Mesodermal cell (in vitro differentiated cells): ENCODE results near the gene RTCB.

Experiments
- H3K27ac ChIP-seq: 2 replicates; pipeline ENCODE4 v1.7.0; 2013; ENCODE audit warnings: mild to moderate bottlenecking, low read depth, low read length, moderate library complexity; ENCODE audit not compliant: severe bottlenecking
- H3K36me3 ChIP-seq: 2 replicates; pipeline ENCODE4 v1.7.1; 2013; ENCODE audit warnings: mild to moderate bottlenecking, low read length, moderate library complexity; ENCODE audit not compliant: control insufficient read depth, insufficient read depth
- H3K4me1 ChIP-seq: one replicate; pipeline ENCODE4 v1.7.1; 2013; ENCODE audit warnings: mild to moderate bottlenecking, low read length; ENCODE audit not compliant: insufficient read depth, control insufficient read depth, poor library complexity, severe bottlenecking
- H3K4me3 ChIP-seq: 2 replicates; pipeline ENCODE4 v1.7.0; 2013; ENCODE audit warnings: low read length, control low read depth, mild to moderate bottlenecking; ENCODE audit not compliant: insufficient read depth, poor library complexity, severe bottlenecking; ENCODE audit errors: extremely low read depth
- H3K9me3 ChIP-seq: 2 replicates; pipeline ENCODE4 v1.7.1; 2013; ENCODE audit warnings: mild to moderate bottlenecking, low read length, moderate library complexity; ENCODE audit not compliant: control insufficient read depth
- WGBS, 2 experiments: methylation state at CpG; one replicate each; pipeline ENCODE4 v1.1.5; 2013; ENCODE audit warnings: missing lambda C conversion rate in 2 of 2; ENCODE audit not compliant: insufficient coverage in 2 of 2; 5-methylcytosine and 5-hydroxymethylcytosine counted together

The RTCB gene

GRCh38 chr22:32416556-32417085 is 4.6 kb upstream of the RTCB start:
- Histone ChIP-seq H3K36me3 (no peaks in the 10 kb centered on the region), H3K27ac (no peak overlapping the region), H3K4me3 (no peak overlapping the region), H3K9me3 (no peaks in the 10 kb centered on the region), H3K4me1 (peaks cover 5% of the 10 kb centered on the region)
- 84 to 97% methylated on average over 5 to 7 of the region's 9 CpGs for WGBS, 2 experiments

DNA sequence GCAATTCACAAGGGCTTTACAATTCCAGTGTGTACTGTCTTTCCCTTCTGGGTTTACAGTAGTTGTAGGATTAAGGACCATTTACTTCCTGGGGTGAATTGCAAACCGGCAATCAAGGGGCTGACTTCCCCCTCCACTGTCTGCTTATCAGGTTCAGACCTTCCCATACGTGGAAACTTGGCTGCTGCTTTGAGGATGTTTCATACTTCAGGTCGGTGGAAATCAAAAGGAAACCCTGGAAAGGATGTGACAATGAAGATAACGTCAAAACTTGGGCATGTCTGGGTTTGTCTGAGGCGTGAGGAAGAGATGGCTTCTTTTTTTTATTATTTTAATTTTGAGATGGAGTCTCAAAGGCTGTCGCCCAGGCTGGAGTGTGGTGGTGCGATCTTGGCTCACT is 2.1 kb upstream of the RTCB start:
- Histone ChIP-seq H3K4me1 (peaks cover 15% of the 10 kb centered on the region), H3K36me3 (peaks cover 8% of the 10 kb centered on the region), H3K4me3 (no peak overlapping the region), H3K27ac (no peak overlapping the region), H3K9me3 (no peaks in the 10 kb centered on the region)
- whole genome bisulfite sequencing, 2 experiments = 74 to 86% methylated on average over 5 to 7 of the region's 7 CpGs

GRCh38 chr22:32413719-32414118 is 1.7 kb upstream of the RTCB start:
- H3K36me3 ChIP-seq = peaks cover 10% of the 10 kb centered on the region
- H3K4me3 ChIP-seq = no peak overlapping the region
- WGBS, 2 experiments = 70 to 100% methylated on average over 1 of the region's 2 CpGs
- no peak overlapping the region for H3K27ac ChIP-seq
- H3K4me1 ChIP-seq = peaks cover 15% of the 10 kb centered on the region
- H3K9me3 ChIP-seq = no peaks in the 10 kb centered on the region

GRCh38 chr22:32411402-32411801 is 645 bp downstream of the RTCB start:
- Histone ChIP-seq H3K27ac (peak overlapping the region; percentile 79), H3K4me3 (peak overlapping the region; percentile 99), H3K4me1 (peaks cover 15% of the 10 kb centered on the region), H3K36me3 (peaks cover 32% of the 10 kb centered on the region), H3K9me3 (no peaks in the 10 kb centered on the region)
- WGBS, 2 experiments = 4 to 9% methylated on average over 6 to 7 of the region's 12 CpGs

GRCh38 chr22:32410459-32410858 is 1.6 kb downstream of the RTCB start:
- H3K27ac ChIP-seq = no peak overlapping the region
- WGBS, 2 experiments = 80 to 100% methylated on average over 1 to 2 of the region's 4 CpGs
- peaks cover 42% of the 10 kb centered on the region for H3K36me3 ChIP-seq
- no peaks in the 10 kb centered on the region for H3K9me3 ChIP-seq
- H3K4me1 ChIP-seq = peaks cover 15% of the 10 kb centered on the region
- peak overlapping the region; percentile 99 for H3K4me3 ChIP-seq

DNA sequence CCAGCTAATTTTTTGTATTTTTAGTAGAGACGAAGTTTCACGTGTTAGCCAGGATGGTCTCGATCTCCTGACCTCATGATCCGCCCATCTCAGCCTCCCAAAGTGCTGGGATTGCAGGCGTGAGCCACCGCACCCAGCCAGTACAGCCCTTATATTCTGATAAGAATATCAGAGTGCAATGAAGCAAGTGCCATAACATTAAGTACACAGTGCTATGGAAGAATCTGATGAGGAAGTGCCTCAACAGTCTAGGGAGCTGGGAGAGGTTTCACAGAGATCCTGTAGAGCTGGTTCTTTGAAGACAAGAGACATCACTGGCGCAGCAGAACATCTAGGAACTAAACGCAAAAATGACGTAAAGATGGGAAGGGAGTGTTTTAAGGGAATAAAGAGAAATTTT is 2.1 kb downstream of the RTCB start:
- Histone ChIP-seq H3K27ac (no peak overlapping the region), H3K9me3 (no peaks in the 10 kb centered on the region), H3K4me1 (peaks cover 15% of the 10 kb centered on the region), H3K36me3 (peaks cover 47% of the 10 kb centered on the region), H3K4me3 (no peak overlapping the region)
- 93 to 95% methylated on average over 7 to 9 of the region's 9 CpGs for WGBS, 2 experiments

- 50% methylated on average over 2 of the region's 2 CpGs for WGBS, 2 experiments
- Histone ChIP-seq H3K9me3 (no peaks in the 10 kb centered on the region), H3K4me1 (peaks cover 15% of the 10 kb centered on the region), H3K27ac (no peak overlapping the region), H3K4me3 (no peak overlapping the region), H3K36me3 (peaks cover 66% of the 10 kb centered on the region)
Observed at GRCh38 chr22:32407936-32408335, 4.1 kb downstream of the RTCB start.

- WGBS, 2 experiments = 81 to 100% methylated on average over 1 to 2 of the region's 3 CpGs
Observed at GRCh38 chr22:32407312-32407711, 4.7 kb downstream of the RTCB start.

GRCh38 chr22:32404021-32404420 is 8.0 kb downstream of the RTCB start:
- no peak overlapping the region for H3K27ac ChIP-seq
- no peak overlapping the region for H3K4me3 ChIP-seq
- no peaks in the 10 kb centered on the region for H3K4me1 ChIP-seq
- H3K36me3 ChIP-seq = peaks cover 91% of the 10 kb centered on the region
- no peaks in the 10 kb centered on the region for H3K9me3 ChIP-seq
- WGBS, 2 experiments = 86% methylated on average over 1 of the region's 2 CpGs; no CpG with 5 or more reads in 1 of the 2 experiments

More at GRCh38 chr22:32407312-32407711, 4.7 kb downstream of the RTCB start:
- H3K9me3 ChIP-seq = no peaks in the 10 kb centered on the region
- H3K27ac ChIP-seq = no peak overlapping the region
- H3K4me3 ChIP-seq = no peak overlapping the region
- peaks cover 70% of the 10 kb centered on the region for H3K36me3 ChIP-seq
- peaks cover 12% of the 10 kb centered on the region for H3K4me1 ChIP-seq

- whole genome bisulfite sequencing, 2 experiments = 86 to 100% methylated on average over 1 to 2 of the region's 4 CpGs
Observed at GRCh38 chr22:32401486-32401885, 10.6 kb downstream of the RTCB start.

DNA sequence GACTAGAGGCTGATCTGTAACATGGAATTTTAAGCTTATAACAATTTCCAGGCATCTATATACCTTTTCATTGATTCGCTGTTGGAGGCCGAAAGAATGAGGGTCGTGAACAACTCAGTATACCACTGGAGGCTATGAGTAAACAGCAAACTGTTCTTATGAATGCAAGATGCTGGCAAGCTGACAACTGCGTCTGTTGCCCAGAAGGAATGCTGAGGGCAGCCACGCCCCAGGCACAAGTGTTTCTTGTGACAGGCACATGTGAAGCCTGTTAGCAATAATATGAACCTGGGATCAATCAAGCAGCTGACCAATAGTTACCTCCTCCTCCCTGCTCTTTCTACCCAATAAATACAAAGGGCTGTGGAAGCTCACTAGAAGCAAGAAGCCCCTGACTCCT is 15.3 kb downstream of the RTCB start:
- 97 to 100% methylated on average over 5 of the region's 5 CpGs for WGBS, 2 experiments
- Histone ChIP-seq H3K36me3 (peaks cover 96% of the 10 kb centered on the region), H3K9me3 (no peaks in the 10 kb centered on the region), H3K4me3 (no peak overlapping the region), H3K27ac (no peak overlapping the region), H3K4me1 (no peaks in the 10 kb centered on the region)

More at GRCh38 chr22:32401486-32401885, 10.6 kb downstream of the RTCB start:
- no peak overlapping the region for H3K4me3 ChIP-seq
- no peaks in the 10 kb centered on the region for H3K4me1 ChIP-seq
- no peak overlapping the region for H3K27ac ChIP-seq
- no peaks in the 10 kb centered on the region for H3K9me3 ChIP-seq
- peaks cover 89% of the 10 kb centered on the region for H3K36me3 ChIP-seq
